GM21515 (cell line): ENCODE results near the gene ANKRD40.
"Not testable (repeated sequence)": the region's sequence is repeated elsewhere in the genome, so short reads cannot be mapped to it uniquely, and the experiment has no call there.

Experiments
- ATAC-seq: cut with Tn5 transposase; IDR thresholded peaks from one replicate; pipeline ENCODE4 v1.9.1; 2021; ENCODE audit not compliant: unreplicated experiment

The ANKRD40 gene

DNA sequence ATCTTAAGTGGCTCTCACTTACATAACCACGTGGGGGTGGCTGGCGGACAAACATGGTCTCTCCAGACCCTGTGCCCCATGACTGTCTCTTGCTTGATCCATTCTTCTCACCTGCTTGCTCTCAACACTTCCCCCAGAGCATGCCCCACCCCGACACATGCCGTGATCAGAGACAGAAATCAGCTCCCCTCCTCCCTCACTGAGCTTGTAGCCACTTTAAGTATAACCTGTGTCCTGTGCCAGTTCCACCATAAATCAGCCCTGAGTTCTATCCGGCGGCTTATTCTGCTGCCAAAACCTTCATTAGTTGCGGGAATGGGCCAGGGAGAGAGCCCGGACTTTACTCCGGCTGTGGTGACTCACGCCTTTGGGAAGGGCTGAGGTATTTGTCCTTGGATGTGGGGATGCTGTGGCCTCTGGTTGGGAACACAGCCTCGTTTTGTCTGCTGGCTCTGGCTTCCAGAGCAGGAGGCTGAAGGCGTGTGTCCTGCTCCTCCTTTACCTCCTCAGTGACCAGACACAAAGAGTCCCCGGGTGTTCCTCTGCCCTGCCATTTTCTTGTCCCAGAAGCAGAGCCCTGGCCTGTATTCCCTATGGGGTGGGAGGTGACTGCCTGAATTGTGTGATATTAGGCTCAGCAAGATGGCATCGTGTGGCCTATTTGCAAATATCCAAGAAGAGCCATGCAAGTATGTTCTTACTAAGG is 21.1 kb downstream of the ANKRD40 start:
- ATAC-seq, result no peak

DNA sequence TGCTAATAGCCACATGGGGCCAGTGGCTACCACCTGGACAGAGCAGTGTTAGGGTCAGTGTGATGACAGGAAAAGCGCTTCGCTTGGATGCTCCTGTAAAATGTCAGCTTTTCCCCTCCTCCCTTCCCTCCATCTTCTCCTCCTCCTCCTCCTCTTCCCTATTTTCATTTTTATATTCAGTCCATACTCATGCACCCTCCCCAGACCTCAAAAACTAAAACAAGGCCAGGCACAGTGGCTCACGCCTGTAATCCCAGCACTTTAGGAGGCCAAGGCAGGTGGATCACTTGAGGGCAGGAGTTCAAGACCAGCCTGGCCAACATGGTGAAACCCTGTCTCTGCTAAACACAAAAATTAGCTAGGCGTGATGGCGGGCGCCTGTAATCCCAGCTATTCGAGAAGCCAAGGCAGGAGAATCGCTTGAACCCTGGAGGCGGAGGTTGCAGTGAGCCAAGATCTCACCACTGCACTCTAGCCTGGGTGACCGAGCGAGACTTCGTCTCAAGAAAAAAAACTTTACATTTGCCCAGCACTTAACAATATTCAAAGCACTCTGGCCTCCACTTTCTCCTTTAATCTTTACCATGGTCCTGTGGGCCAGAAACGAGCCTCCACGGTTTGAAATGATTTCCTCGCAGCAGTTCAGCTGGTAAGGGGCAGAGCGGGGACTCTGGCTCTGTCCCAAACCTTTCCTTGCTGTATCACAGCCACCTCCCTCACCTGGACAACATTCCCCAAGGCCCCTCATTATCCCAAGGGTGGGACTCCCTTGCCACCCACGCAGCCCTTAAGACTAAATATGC is 21.8 kb downstream of the ANKRD40 start:
- ATAC-seq, result no peak

DNA sequence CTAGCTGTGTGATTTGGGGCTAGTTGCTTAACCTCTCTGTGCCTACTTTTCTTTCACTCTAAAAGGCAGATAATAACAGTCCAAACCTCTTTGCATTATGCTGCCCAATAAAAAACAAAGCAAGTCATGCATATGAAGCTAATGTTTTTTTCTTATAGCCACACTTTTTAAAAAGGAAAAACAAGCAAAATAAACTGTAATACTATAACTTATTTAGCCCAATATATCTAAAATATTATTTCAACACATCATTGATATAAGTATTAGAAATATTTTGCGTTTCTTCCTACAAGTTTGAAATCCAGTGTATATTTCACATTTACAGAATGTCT is 22.4 kb downstream of the ANKRD40 start:
- ATAC-seq, result no peak

DNA sequence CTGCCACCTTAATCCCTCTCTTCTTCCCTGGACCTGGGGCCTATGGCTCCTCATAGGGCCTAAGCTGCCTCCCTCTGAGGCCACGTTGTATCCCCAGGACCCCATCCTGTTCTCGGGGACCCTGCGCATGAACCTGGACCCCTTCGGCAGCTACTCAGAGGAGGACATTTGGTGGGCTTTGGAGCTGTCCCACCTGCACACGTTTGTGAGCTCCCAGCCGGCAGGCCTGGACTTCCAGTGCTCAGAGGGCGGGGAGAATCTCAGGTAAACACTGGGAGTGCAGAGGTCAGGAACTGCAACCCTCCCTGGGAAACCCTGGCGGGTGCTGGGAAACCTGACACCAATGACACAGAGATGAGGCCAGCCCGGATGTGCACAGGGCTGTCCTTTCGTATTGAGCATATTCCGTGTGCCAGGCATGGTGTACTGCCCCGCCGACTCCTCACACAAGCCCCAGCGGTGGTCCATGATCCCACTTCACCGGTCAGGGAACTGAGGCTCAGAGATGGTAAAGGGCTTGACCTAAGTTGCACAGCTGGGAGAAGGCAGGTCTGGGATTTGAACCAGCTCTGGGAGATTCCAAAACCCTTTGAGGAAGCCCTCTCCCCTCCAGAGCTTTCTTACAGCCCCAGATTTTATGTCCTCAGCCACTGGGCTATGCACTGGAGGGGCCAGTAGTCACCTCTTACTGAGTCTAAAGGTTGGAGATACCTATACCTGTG is 22.9 kb downstream of the ANKRD40 start:
- ATAC-seq, result no peak

DNA sequence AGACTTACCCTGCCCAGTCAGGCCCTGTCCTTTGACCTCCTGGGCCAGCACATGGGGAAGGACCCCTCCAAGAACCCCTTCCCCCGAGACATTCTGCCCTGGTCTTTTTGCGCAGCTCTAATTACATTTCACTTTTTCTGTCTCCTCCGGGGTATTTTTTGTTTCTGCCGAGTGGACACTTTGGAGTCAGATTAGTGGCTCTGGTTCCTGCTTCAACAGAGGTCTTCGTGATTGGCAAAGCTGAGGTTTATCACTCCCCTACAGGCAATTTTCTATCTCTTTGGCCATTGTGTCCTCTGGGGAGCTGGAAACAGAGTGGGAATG is 23.5 kb downstream of the ANKRD40 start:
- ATAC-seq, result no peak

DNA sequence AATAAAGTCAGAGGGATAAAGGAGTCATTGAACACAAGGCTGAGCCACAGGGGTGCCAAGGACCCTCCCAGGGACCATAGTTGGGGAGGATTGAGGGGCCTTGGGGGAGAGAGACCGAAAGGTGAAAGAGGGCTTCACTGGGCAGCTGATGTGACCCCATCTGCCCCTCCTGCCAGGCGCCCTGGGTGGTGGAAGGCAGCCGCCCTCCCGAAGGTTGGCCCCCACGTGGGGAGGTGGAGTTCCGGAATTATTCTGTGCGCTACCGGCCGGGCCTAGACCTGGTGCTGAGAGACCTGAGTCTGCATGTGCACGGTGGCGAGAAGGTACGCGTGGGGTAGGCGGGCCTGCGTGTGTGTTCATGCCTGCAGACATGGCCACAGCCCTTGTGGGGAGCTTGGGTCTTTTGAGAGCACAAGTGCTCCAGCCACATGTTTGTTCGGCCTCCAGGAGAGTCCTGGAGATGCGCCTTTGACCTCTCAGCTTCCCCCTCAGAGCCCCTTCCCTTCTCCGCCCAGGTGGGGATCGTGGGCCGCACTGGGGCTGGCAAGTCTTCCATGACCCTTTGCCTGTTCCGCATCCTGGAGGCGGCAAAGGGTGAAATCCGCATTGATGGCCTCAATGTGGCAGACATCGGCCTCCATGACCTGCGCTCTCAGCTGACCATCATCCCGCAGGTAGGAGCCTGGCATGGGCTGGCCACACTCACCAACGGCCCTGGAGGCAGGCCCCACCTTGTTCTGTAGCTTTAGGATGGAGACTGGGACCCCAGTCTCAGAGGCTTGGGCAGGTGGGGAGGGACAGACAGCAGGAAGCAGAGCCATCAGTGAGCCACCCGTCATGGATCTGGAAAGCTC is 24.1 kb downstream of the ANKRD40 start:
- ATAC-seq, result no peak

DNA sequence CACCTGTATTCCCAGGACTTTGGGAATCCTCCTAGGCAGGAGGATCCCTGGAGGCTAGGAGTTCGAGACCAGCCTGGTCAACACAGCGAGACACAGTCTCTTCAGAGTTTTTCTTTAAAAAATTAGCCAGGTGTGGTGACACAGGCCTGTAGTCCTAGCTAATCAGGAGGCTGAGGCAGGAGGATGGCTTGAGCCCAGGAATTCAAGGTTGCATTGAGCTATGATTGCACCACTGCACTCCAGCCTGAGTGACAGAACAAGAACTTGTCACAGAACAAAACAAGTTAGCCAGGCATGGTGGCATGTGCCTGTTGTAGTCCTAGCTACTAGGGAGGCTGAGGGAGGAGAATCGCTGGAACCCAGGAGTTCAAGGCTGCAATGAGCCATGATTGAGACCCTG is 24.8 kb downstream of the ANKRD40 start:
- no peak for ATAC-seq

DNA sequence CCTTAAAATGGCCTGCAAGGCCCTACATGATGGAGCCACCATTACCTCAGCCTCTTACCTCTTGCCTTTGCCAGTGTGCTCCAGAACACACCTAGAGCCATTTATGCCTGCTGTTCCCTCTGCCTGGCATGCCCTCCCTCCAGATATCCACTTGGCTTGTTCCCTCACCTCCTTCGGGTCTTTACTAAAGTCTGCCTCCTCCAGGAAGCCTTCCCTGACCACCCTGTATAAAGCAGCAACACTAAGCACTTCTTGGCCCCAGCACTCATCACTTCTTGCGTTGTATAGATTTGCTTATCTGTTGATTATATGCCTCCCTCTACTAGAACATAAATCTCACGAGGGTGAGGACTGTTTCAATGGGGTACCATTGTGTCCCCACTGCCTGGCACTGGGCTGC is 25.3 kb downstream of the ANKRD40 start:
- ATAC-seq, result no peak

DNA sequence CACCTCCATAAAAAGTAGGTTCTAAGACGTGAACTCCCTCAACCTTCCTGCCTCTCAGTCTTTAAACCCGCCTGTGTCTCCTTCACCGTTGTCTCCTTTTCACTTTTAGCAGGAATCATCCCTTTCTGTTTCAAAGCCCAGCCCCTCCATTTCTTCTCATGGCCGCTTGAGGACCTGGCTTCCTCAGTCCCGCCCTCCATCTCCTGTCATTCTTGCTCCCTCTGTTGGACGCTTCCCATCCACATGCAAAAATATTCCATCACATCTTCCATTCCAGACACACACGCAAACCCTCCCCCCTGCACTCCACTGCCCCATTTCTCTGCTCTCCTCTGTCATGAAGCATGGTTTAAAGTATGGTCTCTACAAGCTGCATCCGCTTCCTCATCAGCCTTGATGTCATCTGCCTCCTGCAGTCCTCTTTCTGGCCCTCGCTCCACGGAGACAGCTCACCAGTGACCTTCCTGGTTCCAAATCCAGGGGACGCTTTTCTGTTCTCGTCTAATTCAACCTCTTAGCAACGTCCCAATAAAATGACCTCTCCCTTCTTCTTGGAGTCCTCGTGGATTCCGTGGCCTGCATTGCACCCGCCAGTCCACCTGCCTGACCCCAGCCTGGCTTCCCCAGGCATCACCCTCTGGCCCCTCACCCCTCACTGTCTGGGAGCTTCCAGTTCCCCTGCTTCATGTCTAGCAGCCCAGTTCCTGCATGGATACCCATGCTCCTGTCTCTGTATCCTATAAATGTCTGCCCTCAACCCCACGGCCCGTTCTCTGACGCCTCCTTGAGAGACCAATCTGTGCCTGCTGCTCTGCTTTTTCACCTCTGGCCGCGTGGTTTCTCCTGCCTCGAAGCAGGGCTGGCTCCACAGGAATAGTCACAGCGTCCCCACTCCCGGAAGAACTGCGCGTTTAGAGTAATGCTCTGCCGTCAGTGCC is 26.2 kb downstream of the ANKRD40 start:
- ATAC-seq, result no peak

DNA sequence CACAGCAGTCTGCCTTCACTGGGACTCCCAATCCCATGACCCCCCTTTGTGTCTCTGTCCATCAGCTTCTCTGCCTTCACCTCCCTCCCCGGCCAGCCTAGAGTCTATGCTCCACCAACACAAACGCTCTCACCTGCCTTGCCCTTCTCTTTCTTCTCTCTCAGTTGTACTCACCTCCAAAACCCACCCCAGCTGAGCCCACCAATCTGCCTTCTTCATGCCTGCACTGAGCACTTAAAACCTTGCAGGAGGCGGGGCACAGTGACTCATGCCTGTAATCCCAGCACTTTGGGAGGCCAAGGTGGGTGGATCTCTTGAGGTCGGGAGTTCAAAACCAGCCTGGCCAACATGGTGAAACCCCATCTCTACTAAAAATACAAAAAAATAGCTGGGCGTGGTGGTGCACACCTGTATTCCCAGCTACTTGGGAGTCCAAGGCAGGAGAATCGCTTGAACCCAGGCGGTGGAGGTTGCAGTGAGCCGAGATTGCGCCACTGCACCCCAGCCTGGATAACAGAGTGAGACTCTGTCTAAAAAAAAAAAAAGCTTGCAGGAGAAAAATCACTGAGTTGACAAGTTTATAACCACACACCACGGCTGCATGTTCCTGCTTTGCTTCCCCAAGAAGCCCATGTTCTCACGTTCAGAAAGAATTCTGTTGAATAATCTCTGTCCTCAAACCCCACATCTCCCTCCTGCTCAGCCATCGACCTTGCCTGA is 27.0 kb downstream of the ANKRD40 start:
- ATAC-seq, result not testable (repeated sequence)

DNA sequence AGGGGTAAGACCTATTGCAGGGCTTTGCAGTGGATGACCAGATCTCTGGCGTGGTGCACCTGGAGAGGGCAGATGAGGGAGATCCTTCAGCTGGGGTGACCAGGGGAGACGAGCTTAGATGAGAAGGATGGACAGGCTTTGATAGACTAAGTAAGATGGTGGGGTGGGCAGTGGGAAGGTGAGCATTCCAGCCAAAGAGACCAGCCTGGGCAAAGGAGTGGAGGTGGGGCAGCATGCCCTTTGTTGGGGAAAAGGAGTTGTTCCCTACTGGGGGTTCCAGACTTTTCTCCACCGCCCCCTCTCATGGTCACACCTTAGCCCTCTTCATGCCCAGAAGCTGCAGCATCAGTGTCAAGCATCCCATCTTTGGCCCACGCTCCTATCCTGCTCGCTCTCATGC is 27.6 kb downstream of the ANKRD40 start:
- ATAC-seq, result no peak

DNA sequence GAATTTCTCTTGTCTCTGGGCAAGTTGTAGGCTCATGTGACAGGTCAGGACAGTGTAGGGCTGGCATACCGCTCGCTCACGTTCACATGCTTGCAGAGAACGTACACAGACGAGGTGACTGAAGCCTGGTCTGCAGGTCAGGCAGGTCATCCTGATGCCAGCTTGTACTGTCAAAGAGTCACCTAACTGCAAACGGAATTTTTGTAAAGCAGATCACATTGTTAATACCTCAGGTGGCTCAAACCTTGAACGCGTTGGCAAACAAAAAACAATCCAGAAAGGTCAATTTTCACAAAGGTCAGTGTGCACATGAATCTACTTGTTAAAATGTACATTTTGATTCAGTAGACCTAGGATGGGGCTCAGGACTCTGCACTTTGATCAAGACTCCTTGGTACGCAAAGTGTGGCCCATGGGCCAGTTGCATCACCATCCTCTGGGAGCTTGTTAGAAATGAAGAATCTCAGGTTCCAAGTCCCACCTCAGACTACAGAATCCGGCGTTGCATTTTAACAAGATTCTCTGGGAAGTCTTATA is 28.6 kb downstream of the ANKRD40 start:
- no peak for ATAC-seq

DNA sequence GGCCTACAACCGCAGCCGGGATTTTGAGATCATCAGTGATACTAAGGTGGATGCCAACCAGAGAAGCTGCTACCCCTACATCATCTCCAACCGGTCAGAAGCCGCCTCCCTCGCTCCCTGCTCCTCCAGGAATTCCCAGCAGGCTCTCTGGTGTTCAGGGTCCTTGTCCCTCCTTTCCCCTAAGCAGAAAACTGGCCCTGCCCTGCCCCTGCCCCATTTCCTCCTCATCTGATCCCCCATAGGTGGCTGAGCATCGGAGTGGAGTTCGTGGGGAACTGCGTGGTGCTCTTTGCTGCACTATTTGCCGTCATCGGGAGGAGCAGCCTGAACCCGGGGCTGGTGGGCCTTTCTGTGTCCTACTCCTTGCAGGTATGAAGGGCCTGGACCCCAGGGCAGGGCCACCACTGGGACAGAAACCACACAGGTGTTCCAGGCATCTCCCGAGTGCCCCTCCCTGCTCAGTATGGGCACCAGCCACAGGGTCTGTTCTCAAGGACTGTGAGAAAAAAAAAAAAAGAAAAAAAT is 29.8 kb downstream of the ANKRD40 start:
- ATAC-seq, result no peak

DNA sequence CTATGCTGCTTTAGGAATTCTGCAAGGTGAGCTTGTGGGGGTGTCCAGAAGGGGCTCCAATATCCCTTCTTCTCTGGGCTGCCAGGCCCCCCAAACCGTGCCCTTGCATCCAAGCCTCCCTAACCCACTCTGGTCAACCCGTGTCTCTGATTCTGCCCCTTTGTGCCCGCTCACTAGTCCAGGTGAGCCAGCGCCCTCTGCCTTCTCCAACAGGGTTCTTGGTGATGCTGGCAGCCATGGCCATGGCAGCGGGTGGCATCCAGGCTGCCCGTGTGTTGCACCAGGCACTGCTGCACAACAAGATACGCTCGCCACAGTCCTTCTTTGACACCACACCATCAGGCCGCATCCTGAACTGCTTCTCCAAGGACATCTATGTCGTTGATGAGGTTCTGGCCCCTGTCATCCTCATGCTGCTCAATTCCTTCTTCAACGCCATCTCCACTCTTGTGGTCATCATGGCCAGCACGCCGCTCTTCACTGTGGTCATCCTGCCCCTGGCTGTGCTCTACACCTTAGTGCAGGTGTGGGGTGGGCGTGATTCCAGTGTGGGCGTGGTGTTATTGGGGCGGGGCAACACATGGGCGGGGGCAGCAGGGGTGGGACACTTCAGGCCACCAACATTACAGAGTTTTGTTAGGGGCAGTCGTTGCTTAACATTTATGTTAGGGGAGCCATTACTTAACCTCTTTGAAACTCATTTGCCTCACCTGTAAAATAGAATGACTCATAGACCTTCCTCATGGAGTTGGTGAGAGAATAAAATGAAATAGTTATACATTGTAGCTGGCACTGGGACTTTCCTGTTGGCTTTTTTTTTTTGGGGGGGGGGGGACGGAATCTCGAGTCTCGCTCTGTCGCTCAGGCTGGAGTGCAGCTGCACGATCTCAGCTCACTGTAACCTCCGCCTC is 31.4 kb downstream of the ANKRD40 start:
- no peak for ATAC-seq

DNA sequence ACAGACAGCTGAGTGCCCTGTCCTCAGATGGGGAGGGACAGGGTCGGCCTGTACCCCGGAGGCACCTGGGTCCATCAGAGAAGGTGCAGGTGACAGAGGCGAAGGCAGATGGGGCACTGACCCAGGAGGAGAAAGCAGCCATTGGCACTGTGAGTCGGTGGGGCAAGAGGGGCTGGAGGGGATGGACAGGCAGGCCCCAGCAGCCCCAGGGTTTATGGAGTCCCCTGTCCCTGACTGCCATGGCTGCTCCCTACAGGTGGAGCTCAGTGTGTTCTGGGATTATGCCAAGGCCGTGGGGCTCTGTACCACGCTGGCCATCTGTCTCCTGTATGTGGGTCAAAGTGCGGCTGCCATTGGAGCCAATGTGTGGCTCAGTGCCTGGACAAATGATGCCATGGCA is 32.1 kb downstream of the ANKRD40 start:
- no peak for ATAC-seq

DNA sequence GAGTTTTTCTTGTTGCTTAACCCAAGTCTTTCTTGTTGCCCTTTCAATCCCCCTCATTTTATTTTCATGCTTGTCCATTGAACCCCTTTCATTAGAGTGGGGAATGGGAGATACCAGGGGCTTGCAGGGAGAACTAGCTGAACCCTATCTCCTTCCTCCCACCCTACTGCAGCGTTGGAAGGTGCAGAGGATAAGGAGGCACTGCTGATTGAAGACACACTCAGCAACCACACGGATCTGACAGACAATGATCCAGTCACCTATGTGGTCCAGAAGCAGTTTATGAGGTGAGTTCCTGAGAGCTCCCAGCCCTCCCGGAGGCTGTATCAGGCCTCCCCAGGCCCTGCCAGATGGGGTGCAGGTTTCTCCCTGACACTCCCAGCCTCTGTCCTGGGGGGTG is 32.5 kb downstream of the ANKRD40 start:
- no peak for ATAC-seq

DNA sequence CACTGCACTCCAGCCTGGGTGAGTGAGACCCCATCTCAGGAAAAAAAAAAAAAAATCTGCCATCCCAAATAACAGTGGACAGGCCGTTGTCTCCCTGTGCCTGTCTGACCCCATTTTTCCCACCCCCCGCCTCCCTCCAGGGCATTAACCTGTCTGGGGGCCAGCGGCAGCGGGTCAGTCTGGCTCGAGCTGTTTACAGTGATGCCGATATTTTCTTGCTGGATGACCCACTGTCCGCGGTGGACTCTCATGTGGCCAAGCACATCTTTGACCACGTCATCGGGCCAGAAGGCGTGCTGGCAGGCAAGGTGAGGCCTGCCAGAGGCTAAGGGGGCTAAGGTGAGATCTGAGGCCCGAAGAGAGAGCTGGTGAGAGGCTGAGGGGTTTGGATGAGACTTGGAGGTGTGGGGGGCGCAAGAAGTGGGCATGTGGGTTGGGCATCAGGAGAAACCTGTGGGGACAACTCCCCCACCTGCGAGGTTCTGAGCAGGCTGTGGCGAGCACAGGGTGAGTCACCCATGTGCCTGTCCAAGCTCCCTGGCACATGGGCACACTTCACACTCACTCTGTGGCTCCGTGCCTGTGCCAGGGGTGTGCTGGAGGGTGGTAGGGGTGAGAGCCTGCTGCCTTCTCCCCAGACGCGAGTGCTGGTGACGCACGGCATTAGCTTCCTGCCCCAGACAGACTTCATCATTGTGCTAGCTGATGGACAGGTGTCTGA is 34.7 kb downstream of the ANKRD40 start:
- no peak for ATAC-seq
